ENCODE data around the gene PLK2. TPM values are rescaled to one million over a fixed set of nuclear protein-coding genes. Genes with fewer than 3 reads are reported as not detected.

The PLK2 gene
- total and polyA plus RNA-seq, 2 of the 8 experiments (the other 6 are each of a cell fraction or from before 2014, with no cell fraction given), result 5.8 to 20.6 TPM

DNA sequence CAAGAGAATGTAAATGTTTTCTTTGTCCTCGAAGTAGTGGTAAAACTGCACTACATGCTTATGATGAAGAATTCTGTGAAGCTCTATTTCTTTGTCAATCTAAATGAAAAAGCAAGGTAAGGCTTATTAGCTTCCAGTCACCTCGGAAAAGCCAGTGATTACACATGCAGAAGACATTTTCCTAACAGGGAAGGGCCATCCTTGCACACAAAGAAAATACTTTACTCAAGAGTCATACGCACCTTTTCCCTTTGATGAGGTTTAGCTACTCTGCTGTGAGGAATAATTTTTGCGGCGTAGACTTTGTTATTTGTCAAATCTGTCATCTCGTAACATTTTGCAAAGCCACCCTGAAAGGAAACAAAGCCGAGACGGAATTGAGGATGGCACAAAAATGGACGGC, 1.1 kb downstream of the PLK2 start:
- no peak overlapping the region for H4K8ac ChIP-seq (ENCODE audit: extremely low read depth, insufficient read depth, low read length)
- H2BK12ac ChIP-seq (ENCODE audit: low read depth, low read length), result no peak overlapping the region
- peaks cover 0 to 2% of the 10 kb centered on the region in 2 experiments for H4K20me1 ChIP-seq (replicated peaks in 1 of 2; ENCODE audit: control insufficient read depth in 1 of 2, insufficient read depth in 2 of 2, low read length in 2 of 2)
- peak overlapping the region; percentile 69 to 74 for H3K4me2 ChIP-seq (ENCODE audit: insufficient read depth in 1 of 2, low read depth in 2 of 2, low read length in 2 of 2)
- no peak overlapping the region for H3K27ac ChIP-seq (ENCODE audit: low read depth, low read length)
- no peak overlapping the region for H3K23ac ChIP-seq (ENCODE audit: insufficient read length)
- no peak overlapping the region for H2BK15ac ChIP-seq (ENCODE audit: low read length)
- H3K79me1 ChIP-seq (ENCODE audit: low read depth, low read length), result no peaks in the 10 kb centered on the region
- 40% methylated on average over 9 of the region's 9 CpGs; no CpG with 5 or more reads in 1 of the 2 experiments for WGBS, 2 experiments (ENCODE audit: extremely low coverage in 1 of 2, insufficient coverage in 1 of 2, insufficient read length in 1 of 2, insufficient replicate concordance in 2 of 2, low coverage in 1 of 2, low lambda C conversion rate in 2 of 2, missing lambda C conversion rate in 1 of 2)
- H2BK20ac ChIP-seq (ENCODE audit: low read length), result no peak overlapping the region
- H3K4ac ChIP-seq (replicated peaks; ENCODE audit: insufficient read length, low read depth, low read length), result no peak overlapping the region
- ChIA-PET POLR2A (ENCODE audit: partially characterized antibody) (interaction anchor here (0.7 to 1.3 kb wide), 5 partner anchors 9 to 679 kb away, joined by 3 read pairs; no protein-coding TSS in a partner anchor), CTCF (ENCODE audit: partially characterized antibody) (interaction anchor here (0.6 to 4.4 kb wide), 12 partner anchors 17 to 697 kb away, joined by 3 to 86 read pairs (median 3); no protein-coding TSS in a partner anchor)
- H4K91ac ChIP-seq (replicated peaks; ENCODE audit: insufficient read length, low read length), result no peak overlapping the region
- H3K9me3 ChIP-seq (ENCODE audit: insufficient read depth in 2 of 2, low read depth in 1 of 2, low read length in 1 of 2), result no peaks in the 10 kb centered on the region
- peaks cover 0 to 3% (median 2%) of the 10 kb centered on the region in 4 experiments; a peak in 3 of 7 replicates for H3K27me3 ChIP-seq (replicated peaks in 1 of 4; ENCODE audit: control insufficient read depth in 3 of 4, extremely low read depth in 1 of 4, insufficient read depth in 3 of 4, low read length in 3 of 4)
- H3K36me3 ChIP-seq (ENCODE audit: control insufficient read depth in 2 of 4, insufficient read depth in 4 of 4, low read length in 3 of 4), result peaks cover 8 to 35% (median 25%) of the 10 kb centered on the region in 4 experiments
- peak overlapping the region; percentile 61 to 79 (median 73) for H3K4me3 ChIP-seq (ENCODE audit: extremely low read depth in 1 of 4, insufficient read depth in 2 of 4, low read depth in 3 of 4, low read length in 4 of 4)
- DNase-seq (ENCODE audit: low read depth in 1 of 2, low spot score in 2 of 2), result no peak
- no peak overlapping the region for H2BK120ac ChIP-seq (replicated peaks; ENCODE audit: low read depth, low read length)
- H4K5ac ChIP-seq (ENCODE audit: insufficient read length, low read depth, low read length), result no peak overlapping the region
- no peak overlapping the region for H3K56ac ChIP-seq (replicated peaks; ENCODE audit: insufficient read length, low read depth, low read length)
- 0 out of 4 replicates have a peak, but pooled peaks cover 0 to 2% of the 10 kb centered on the region in 2 experiments for H3K79me2 ChIP-seq (ENCODE audit: control insufficient read depth in 1 of 2, insufficient read depth in 2 of 2, low read length in 2 of 2)
- no peak overlapping the region for H3K18ac ChIP-seq (ENCODE audit: extremely low read depth, low read length)
- H2BK5ac ChIP-seq (ENCODE audit: low read depth, low read length), result no peak overlapping the region
- H3K14ac ChIP-seq (ENCODE audit: insufficient read length), result no peak overlapping the region
- no peak for FAIRE-seq
- H3K23me2 ChIP-seq (ENCODE audit: low read depth, low read length), result no peaks in the 10 kb centered on the region; the same call in 1 of the 2 replicates
- peak overlapping the region in 1 of 4 experiments; percentile 37; a peak in 1 of 7 replicates for H3K9ac ChIP-seq (replicated peaks in 1 of 4; ENCODE audit: extremely low read depth in 1 of 4, low read depth in 3 of 4, low read length in 3 of 4)
- H3K4me1 ChIP-seq (replicated peaks in 1 of 4; ENCODE audit: control insufficient read depth in 3 of 4, insufficient read depth in 4 of 4, low read length in 3 of 4), result peaks cover 0 to 4% (median 3%) of the 10 kb centered on the region in 4 experiments; a peak in 3 of 7 replicates
- no peak overlapping the region for H2AFZ ChIP-seq (ENCODE audit: low read length)
- H2AK5ac ChIP-seq (ENCODE audit: low read depth, low read length), result no peak overlapping the region
- TF ChIP-seq EP300 (IDR thresholded peaks at IDR 0.05; ENCODE audit: borderline replicate concordance in 1 of 2, low read depth in 2 of 2, low read length in 2 of 2) (no peak), TAF1 (IDR thresholded peaks at IDR 0.05; ENCODE audit: low read depth, low read length) (no peak), TAF7 (optimal IDR thresholded peaks at IDR 0.05; ENCODE audit: borderline replicate concordance, low read depth, low read length) (no peak), MAFK (IDR thresholded peaks at IDR 0.05; ENCODE audit: low read depth, low read length) (no peak), EZH2 (IDR thresholded peaks at IDR 0.05; ENCODE audit: low read depth, low read length, severe bottlenecking) (no peak), BACH1 (IDR thresholded peaks at IDR 0.05; ENCODE audit: low read length) (no peak), SAP30 (IDR thresholded peaks at IDR 0.05; ENCODE audit: insufficient read depth, insufficient replicate concordance, low read length) (no peak), NANOG (IDR thresholded peaks at IDR 0.05; ENCODE audit: insufficient read depth, low read depth, low read length, poor library complexity, severe bottlenecking) (no peak), HDAC2 (IDR thresholded peaks at IDR 0.05; ENCODE audit: borderline replicate concordance in 1 of 2, low read depth in 2 of 2, low read length in 2 of 2) (no peak), ASH2L (IDR thresholded peaks at IDR 0.05; ENCODE audit: low read length) (no peak), HDAC6 (IDR thresholded peaks at IDR 0.05; ENCODE audit: low read depth, low read length) (no peak), RXRA (IDR thresholded peaks at IDR 0.05; ENCODE audit: insufficient read depth, low read depth, low read length) (no peak)
